Mesendoderm (in vitro differentiated cells): Measurements from ENCODE around the gene ARHGEF5.
A peak's percentile ranks its signal among the peaks of the same experiment; 100 is the strongest.
"Not testable (repeated sequence)": the region's sequence is repeated elsewhere in the genome, so short reads cannot be mapped to it uniquely, and the experiment has no call there.

Experiments
- DNase-seq: peaks from one replicate; pipeline ENCODE4 v3.0.0; 2013
- H2AK5ac ChIP-seq: 2 replicates; pipeline ENCODE4 v1.6.1; 2013; ENCODE audit warnings: low read length, inconsistent platforms
- H2BK120ac ChIP-seq: 2 replicates; pipeline ENCODE4 v1.6.1; 2013; ENCODE audit warnings: low read depth, mild to moderate bottlenecking, low read length, moderate library complexity, mixed read lengths
- H2BK15ac ChIP-seq: replicated peaks from 2 replicates; pipeline ENCODE4 v1.6.1; 2013; ENCODE audit warnings: low read depth, mild to moderate bottlenecking, moderate library complexity
- H2BK5ac ChIP-seq: 2 replicates; pipeline ENCODE4 v1.6.1; 2013; ENCODE audit warnings: low read length, inconsistent platforms
- H3K18ac ChIP-seq: 2 replicates; pipeline ENCODE4 v1.6.1; 2013; ENCODE audit warnings: mild to moderate bottlenecking, low read length, mixed read lengths
- H3K23ac ChIP-seq: one replicate; pipeline ENCODE4 v1.6.1; 2013; ENCODE audit warnings: low read length
- H3K27ac ChIP-seq: 2 replicates; pipeline ENCODE4 v1.5.1; 2013; ENCODE audit warnings: low read depth, mild to moderate bottlenecking, inconsistent platforms, low read length, moderate library complexity
- H3K27me3 ChIP-seq: 2 replicates; pipeline ENCODE4 v1.6.1; 2013; ENCODE audit warnings: low read length, control low read depth, mild to moderate bottlenecking, inconsistent platforms; ENCODE audit not compliant: insufficient read depth, poor library complexity
- H3K36me3 ChIP-seq: 2 replicates; pipeline ENCODE4 v1.6.1; 2013; ENCODE audit warnings: low read length, inconsistent platforms; ENCODE audit not compliant: control insufficient read depth, insufficient read depth
- H3K4ac ChIP-seq: one replicate; pipeline ENCODE4 v1.6.1; 2013; ENCODE audit warnings: low read depth, mild to moderate bottlenecking, low read length, moderate library complexity
- H3K4me1 ChIP-seq: 2 replicates; pipeline ENCODE4 v1.6.1; 2013; ENCODE audit warnings: low read depth, low read length, inconsistent platforms; ENCODE audit not compliant: control insufficient read depth
- H3K4me2 ChIP-seq: 2 replicates; pipeline ENCODE4 v1.6.1; 2013; ENCODE audit warnings: low read length
- H3K4me3 ChIP-seq: 2 replicates; pipeline ENCODE4 v1.5.1; 2013; ENCODE audit warnings: mild to moderate bottlenecking, low read length
- H3K56ac ChIP-seq: one replicate; pipeline ENCODE4 v1.6.1; 2013; ENCODE audit warnings: low read length
- H3K79me1 ChIP-seq: 2 replicates; pipeline ENCODE4 v1.6.1; 2013; ENCODE audit warnings: low read length, inconsistent platforms
- H3K79me2 ChIP-seq: 2 replicates; pipeline ENCODE4 v1.6.1; 2013; ENCODE audit warnings: mild to moderate bottlenecking, low read length; ENCODE audit not compliant: control insufficient read depth, insufficient read depth
- H3K9ac ChIP-seq: 2 replicates; pipeline ENCODE4 v1.6.1; 2013; ENCODE audit warnings: low read length, inconsistent platforms
- H4K5ac ChIP-seq: one replicate; pipeline ENCODE4 v1.6.1; 2013; ENCODE audit warnings: low read length
- H4K8ac ChIP-seq: one replicate; pipeline ENCODE4 v1.6.1; 2013; ENCODE audit warnings: low read depth, mild to moderate bottlenecking, control low read depth, low read length, moderate library complexity
- WGBS: extraction: QIAGEN DNeasy Blood & Tissue Kit; methylation state at CpG from one replicate; pipeline ENCODE4 v1.1.7; 2013; ENCODE audit warnings: low lambda C conversion rate, missing lambda C conversion rate; ENCODE audit not compliant: insufficient coverage; ENCODE audit errors: extremely low coverage; 5-methylcytosine and 5-hydroxymethylcytosine counted together

The ARHGEF5 gene

DNA sequence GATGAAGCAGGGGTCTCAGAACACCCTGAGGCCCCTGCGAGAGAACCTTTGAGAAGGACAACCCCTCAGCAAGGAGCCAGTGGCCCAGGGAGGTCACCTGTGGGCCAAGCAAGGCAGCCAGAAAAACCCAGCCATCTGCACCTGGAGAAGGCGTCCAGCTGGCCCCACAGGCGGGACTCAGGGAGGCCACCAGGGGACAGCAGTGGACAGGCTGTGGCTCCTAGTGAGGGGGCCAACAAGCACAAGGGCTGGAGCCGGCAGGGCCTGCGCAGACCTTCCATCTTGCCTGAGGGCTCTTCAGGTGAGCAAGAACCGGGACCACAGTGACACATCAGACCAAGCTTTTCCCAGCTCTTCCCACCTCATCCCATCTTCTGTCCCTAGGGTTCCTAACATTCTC, 10.3 kb downstream of the ARHGEF5 start:
- not testable (repeated sequence) for H4K5ac ChIP-seq, H3K18ac ChIP-seq, H3K79me1 ChIP-seq, H3K27me3 ChIP-seq, H4K8ac ChIP-seq, H3K27ac ChIP-seq, H3K4me1 ChIP-seq, H3K4ac ChIP-seq, H3K56ac ChIP-seq, H3K4me2 ChIP-seq, DNase-seq, H2BK5ac ChIP-seq, H2AK5ac ChIP-seq, H3K36me3 ChIP-seq, H3K79me2 ChIP-seq, H3K4me3 ChIP-seq, H2BK120ac ChIP-seq, H2BK15ac ChIP-seq, H3K23ac ChIP-seq, H3K9ac ChIP-seq
- WGBS = no CpG with 5 or more reads among the region's 6 CpGs

DNA sequence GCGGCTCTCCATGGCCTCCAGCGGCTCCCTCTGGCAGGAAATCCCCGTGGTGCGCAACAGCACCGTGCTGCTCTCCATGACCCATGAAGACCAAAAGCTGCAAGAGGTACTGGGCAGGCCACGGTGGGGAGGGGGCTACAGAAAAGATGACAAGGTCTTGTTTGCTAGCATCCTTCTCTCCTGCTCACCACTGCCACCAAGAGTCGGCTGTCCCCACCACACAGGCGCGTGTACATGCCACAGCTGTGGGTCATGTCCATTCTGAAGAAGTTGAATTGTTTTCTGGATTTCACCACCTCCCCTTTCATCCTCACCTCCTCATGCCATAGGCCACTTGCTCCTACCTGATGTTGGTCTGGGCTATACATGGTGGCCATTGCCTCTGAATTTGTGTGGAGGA, 12.0 kb downstream of the ARHGEF5 start:
- not testable (repeated sequence) for H4K5ac ChIP-seq, H3K27ac ChIP-seq, H2BK120ac ChIP-seq, H2AK5ac ChIP-seq, H3K4me3 ChIP-seq, H3K4me2 ChIP-seq, H3K4ac ChIP-seq, H3K79me2 ChIP-seq, H3K79me1 ChIP-seq, DNase-seq, H3K9ac ChIP-seq, H2BK15ac ChIP-seq, H3K36me3 ChIP-seq, H3K18ac ChIP-seq, H3K27me3 ChIP-seq, H3K23ac ChIP-seq, H2BK5ac ChIP-seq, H4K8ac ChIP-seq, H3K56ac ChIP-seq, H3K4me1 ChIP-seq
- WGBS = no CpG with 5 or more reads among the region's 9 CpGs

GRCh38 chr7:144369221-144369620, 14.0 kb downstream of the ARHGEF5 start:
- H3K79me2 ChIP-seq, H3K4ac ChIP-seq, DNase-seq, H2AK5ac ChIP-seq, H4K8ac ChIP-seq, H3K4me2 ChIP-seq, H3K79me1 ChIP-seq, H3K56ac ChIP-seq, H2BK5ac ChIP-seq, H3K9ac ChIP-seq, H2BK15ac ChIP-seq, H4K5ac ChIP-seq, H3K36me3 ChIP-seq, H3K27me3 ChIP-seq, H3K23ac ChIP-seq, H3K27ac ChIP-seq, H3K4me1 ChIP-seq, H3K18ac ChIP-seq, H2BK120ac ChIP-seq, H3K4me3 ChIP-seq: not testable (repeated sequence)
- WGBS = no CpG with 5 or more reads among the region's 7 CpGs

DNA sequence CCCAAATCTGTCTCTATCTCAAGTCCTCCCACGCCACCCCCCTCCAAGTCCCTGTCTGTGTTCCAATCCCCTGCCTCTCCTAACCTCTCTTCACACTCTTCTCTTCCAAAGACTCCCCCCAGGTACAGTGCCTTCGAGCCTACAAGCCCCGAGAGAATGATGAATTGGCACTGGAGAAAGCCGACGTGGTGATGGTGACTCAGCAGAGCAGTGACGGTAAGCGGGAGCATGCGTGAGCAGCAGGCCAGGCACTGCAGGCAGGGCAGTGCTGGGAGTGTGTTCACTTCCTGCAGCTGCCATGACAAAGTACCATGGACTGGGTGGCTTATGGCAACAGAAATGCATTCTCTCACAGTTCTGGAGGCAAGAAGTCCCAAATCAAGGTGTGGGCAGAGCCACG, 23.4 kb downstream of the ARHGEF5 start:
- no peak overlapping the region for H4K8ac ChIP-seq
- no peak overlapping the region for H3K9ac ChIP-seq
- H3K36me3 ChIP-seq = peaks cover 9% of the 10 kb centered on the region
- H2AK5ac ChIP-seq = no peak overlapping the region
- H3K79me1 ChIP-seq = no peaks in the 10 kb centered on the region
- H2BK120ac ChIP-seq = no peak overlapping the region
- no peak overlapping the region for H3K4me2 ChIP-seq
- H3K27ac ChIP-seq = no peak overlapping the region
- H3K4ac ChIP-seq = no peak overlapping the region
- no peaks in the 10 kb centered on the region for H3K27me3 ChIP-seq
- WGBS = no CpG with 5 or more reads among the region's 9 CpGs
- H4K5ac ChIP-seq = no peak overlapping the region
- no peak for DNase-seq
- H2BK15ac ChIP-seq = no peak overlapping the region
- H3K4me1 ChIP-seq = no peaks in the 10 kb centered on the region
- no peak overlapping the region for H3K56ac ChIP-seq
- no peak overlapping the region for H3K23ac ChIP-seq
- H3K79me2 ChIP-seq = no peaks in the 10 kb centered on the region
- no peak overlapping the region for H2BK5ac ChIP-seq
- no peak overlapping the region for H3K18ac ChIP-seq
- H3K4me3 ChIP-seq = no peak overlapping the region

DNA sequence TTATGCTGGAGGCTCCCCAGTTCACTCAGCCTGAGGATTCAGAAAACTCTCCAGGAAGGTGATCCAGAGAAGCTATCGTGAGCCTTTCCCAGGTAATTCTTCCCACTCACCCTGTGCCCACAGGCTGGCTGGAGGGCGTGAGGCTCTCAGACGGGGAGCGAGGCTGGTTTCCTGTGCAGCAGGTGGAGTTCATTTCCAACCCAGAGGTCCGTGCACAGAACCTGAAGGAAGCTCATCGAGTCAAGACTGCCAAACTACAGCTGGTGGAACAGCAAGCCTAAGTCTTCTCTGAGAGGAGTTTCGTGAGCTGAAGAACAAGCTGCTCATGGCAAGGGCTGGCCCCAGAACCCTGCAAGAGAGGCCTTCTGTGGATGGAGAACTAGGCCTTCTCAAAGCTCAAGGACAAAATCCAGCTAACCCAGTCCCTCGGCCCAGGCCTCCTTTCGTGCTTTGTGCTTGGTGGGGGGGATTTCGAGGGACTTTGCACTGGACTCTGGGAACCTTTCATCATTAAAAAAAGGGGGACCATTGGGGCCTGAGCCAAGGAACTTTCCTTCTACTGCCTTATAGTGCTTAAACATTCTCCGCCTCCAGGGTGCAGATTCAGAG, 24.7 kb downstream of the ARHGEF5 start:
- H3K27ac ChIP-seq = no peak overlapping the region
- H3K36me3 ChIP-seq = peaks cover 9% of the 10 kb centered on the region
- no peaks in the 10 kb centered on the region for H3K79me1 ChIP-seq
- H3K18ac ChIP-seq = no peak overlapping the region
- no peak overlapping the region for H4K5ac ChIP-seq
- H2BK15ac ChIP-seq = no peak overlapping the region
- no peak overlapping the region for H3K4ac ChIP-seq
- H3K4me1 ChIP-seq = no peaks in the 10 kb centered on the region
- no peak overlapping the region for H3K4me3 ChIP-seq
- no peak overlapping the region for H2AK5ac ChIP-seq
- no peak overlapping the region for H2BK5ac ChIP-seq
- no peak overlapping the region for H2BK120ac ChIP-seq
- H3K56ac ChIP-seq = no peak overlapping the region
- no peaks in the 10 kb centered on the region for H3K79me2 ChIP-seq
- DNase-seq = no peak
- no peak overlapping the region for H4K8ac ChIP-seq
- H3K4me2 ChIP-seq = no peak overlapping the region
- H3K23ac ChIP-seq = no peak overlapping the region
- no peak overlapping the region for H3K9ac ChIP-seq
- H3K27me3 ChIP-seq = no peaks in the 10 kb centered on the region
- WGBS = no CpG with 5 or more reads among the region's 11 CpGs

DNA sequence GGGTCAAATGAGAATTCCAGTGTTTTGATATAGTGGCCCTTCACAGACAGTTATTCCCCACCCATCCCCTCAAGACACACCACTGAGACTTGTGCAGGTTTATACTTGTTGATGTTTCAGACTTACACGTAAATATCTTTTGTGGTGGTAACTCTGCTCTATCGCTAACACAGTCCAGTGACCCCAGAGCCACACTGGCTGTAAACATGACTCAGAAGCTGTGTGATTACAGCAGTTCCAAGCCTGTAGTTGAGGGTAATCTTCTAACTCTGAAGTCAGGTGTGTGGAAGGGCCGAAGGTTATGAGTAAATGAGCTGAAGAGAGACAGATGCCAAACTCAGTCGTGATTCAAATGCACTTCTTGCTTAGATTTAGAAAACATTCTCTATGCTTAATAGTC, 28.9 kb downstream of the ARHGEF5 start:
- Histone ChIP-seq H2BK120ac (no peak overlapping the region), H4K8ac (no peak overlapping the region), H3K23ac (no peak overlapping the region), H3K4ac (no peak overlapping the region), H2BK5ac (no peak overlapping the region), H3K4me3 (no peak overlapping the region), H2BK15ac (no peak overlapping the region), H3K18ac (no peak overlapping the region), H3K4me2 (no peak overlapping the region), H3K79me1 (no peaks in the 10 kb centered on the region), H3K36me3 (peaks cover 5% of the 10 kb centered on the region), H3K79me2 (no peaks in the 10 kb centered on the region), H3K27ac (no peak overlapping the region), H3K56ac (no peak overlapping the region), H3K27me3 (no peaks in the 10 kb centered on the region), H3K9ac (no peak overlapping the region), H2AK5ac (no peak overlapping the region), H3K4me1 (no peaks in the 10 kb centered on the region), H4K5ac (no peak overlapping the region)
- DNase-seq = peak; percentile 40
- WGBS = no CpG with 5 or more reads among the region's 4 CpGs
